ENCODE measurements around the gene HYKK. TPM values are rescaled to one million over a fixed set of nuclear protein-coding genes. Genes with fewer than 3 reads are reported as not detected.

Gene HYKK
- 19.8 TPM for total RNA-seq (2021; ENCODE audit: unreplicated experiment)
- polyA plus RNA-seq (2012; ENCODE audit: insufficient read length), result 8.7 TPM
- Bru-seq, nascent RNA, result percentile 61 among the genes with signal in this experiment
- percentile 62 among the genes with signal in this experiment for BruChase-seq, experiment 1, labeled RNA remaining after a 2-hour chase
- percentile 64 among the genes with signal in this experiment for BruChase-seq, experiment 2, labeled RNA remaining after a 6-hour chase
- long read RNA-seq, full-length matches to known transcripts, result 10 of 23 reads
- long read RNA-seq, partial matches to known transcripts, result 5 of 23 reads
- long read RNA-seq, other reads (novel, unspliced or antisense), result 8 of 23 reads

- in situ Hi-C loops (cut with HindIII; ENCODE audit: low pct_unique_long_range_greater_than_20kb, low sequenced_read_pairs), result no loop called here
- ATAC-seq, result peak; percentile 95
- no peaks in the 10 kb centered on the region for H3K36me3 ChIP-seq (ENCODE audit: control insufficient read depth, insufficient read depth, low read length)
- H3K9me3 ChIP-seq (ENCODE audit: control insufficient read depth, insufficient read depth, low read depth, low read length), result no peaks in the 10 kb centered on the region
- ChIA-PET CTCF (no interaction called here), POLR2A (interaction anchor here (0.6 kb wide), 1 partner anchor 33 kb away, joined by 3 read pairs; the partner anchor contains the start of gene PSMA4)
- H3K27ac ChIP-seq (ENCODE audit: low read length), result peak within 1 kb of the TSS; percentile 80
- DNase-seq (ENCODE audit: low read depth, low spot score), result peak; percentile 91
- TF ChIP-seq REST (IDR thresholded peaks at IDR 0.05; ENCODE audit: insufficient read depth in 1 of 2, low read depth in 2 of 2, low read length in 1 of 2) (0 out of 4 replicates have a peak, but pooled peaks of 1 of the 2 experiments have one; percentile 47), TCF7L2 (IDR thresholded peaks at IDR 0.05; ENCODE audit: low read depth, low read length) (no peak; the same call in 1 of the 2 replicates), POLR2AphosphoS5 (IDR thresholded peaks at IDR 0.05; ENCODE audit: low read depth, low read length) (peak; percentile 66), CTCF (IDR thresholded peaks at IDR 0.05) (no peak), SIN3A (IDR thresholded peaks at IDR 0.05; ENCODE audit: borderline replicate concordance, insufficient read depth, low read depth, low read length) (0 out of 2 replicates have a peak, but pooled peaks have one; percentile 46)
- peak within 1 kb of the TSS; percentile 74 to 93 for H3K4me3 ChIP-seq (ENCODE audit: low read depth in 2 of 2, low read length in 2 of 2)
- intact Hi-C loops (cut with micrococcal nuclease; ENCODE audit: unreplicated experiment), result no loop called here
- peaks cover 12% of the 10 kb centered on the region; the same call in 1 of the 2 replicates for H3K4me1 ChIP-seq (ENCODE audit: control insufficient read depth, insufficient read depth, low read length)
- H3K27me3 ChIP-seq (ENCODE audit: control insufficient read depth, insufficient read depth, low read length), result no peaks in the 10 kb centered on the region
- BruUV-seq (replicated peaks), result no TSS peak
These were observed at the start of gene HYKK for GRCh38 chr15:78506971-78507830. Gene HYKK (plus strand): TSS chr15:78507577. CDS start chr15:78513089, 5,512 bp downstream.

- TF ChIP-seq TCF7L2 (IDR thresholded peaks at IDR 0.05; ENCODE audit: low read depth, low read length) (no peak), POLR2AphosphoS5 (IDR thresholded peaks at IDR 0.05; ENCODE audit: low read depth, low read length) (no peak), SIN3A (IDR thresholded peaks at IDR 0.05; ENCODE audit: borderline replicate concordance, insufficient read depth, low read depth, low read length) (no peak), CTCF (IDR thresholded peaks at IDR 0.05) (no peak), REST (IDR thresholded peaks at IDR 0.05; ENCODE audit: insufficient read depth in 1 of 2, low read depth in 2 of 2, low read length in 1 of 2) (no peak)
- DNase-seq (ENCODE audit: low read depth, low spot score), result no peak
- no peak for ATAC-seq
- Histone ChIP-seq H3K27ac (ENCODE audit: low read length) (peak overlapping the region; percentile 95), H3K4me3 (ENCODE audit: low read depth in 2 of 2, low read length in 2 of 2) (no peak overlapping the region), H3K9me3 (ENCODE audit: control insufficient read depth, insufficient read depth, low read depth, low read length) (no peaks in the 10 kb centered on the region), H3K27me3 (ENCODE audit: control insufficient read depth, insufficient read depth, low read length) (no peaks in the 10 kb centered on the region), H3K4me1 (ENCODE audit: control insufficient read depth, insufficient read depth, low read length) (peaks cover 49% of the 10 kb centered on the region), H3K36me3 (ENCODE audit: control insufficient read depth, insufficient read depth, low read length) (peaks cover 29% of the 10 kb centered on the region)
- POLR2A ChIA-PET, result interaction anchor here (0.7 kb wide), 1 partner anchor 144 kb away, joined by 3 read pairs; no protein-coding TSS in a partner anchor
- no TSS peak for BruUV-seq (replicated peaks)
- intact Hi-C loops (cut with micrococcal nuclease; ENCODE audit: unreplicated experiment), result no loop called here
- in situ Hi-C loops (cut with HindIII; ENCODE audit: low pct_unique_long_range_greater_than_20kb, low sequenced_read_pairs), result no loop called here
- CTCF ChIA-PET, result interaction anchor here (0.6 kb wide), 1 partner anchor 104 kb away, joined by 10 read pairs; no protein-coding TSS in a partner anchor
These were observed 46.6 kb upstream of the HYKK start for GRCh38 chr15:78460737-78461136.

Data from Panc1 (cell line).